Fibroblast of the aortic adventitia (primary cell): Measurements from ENCODE around the gene LAMTOR5. TPM values are rescaled to one million over a fixed set of nuclear protein-coding genes. Genes with fewer than 3 reads are reported as not detected.

Source experiments
- total RNA-seq: library from RNA; depleted of rRNA; stranded (reverse); fragments of >200 nt; gene quantifications from 2 replicates; pipeline ENCODE4 v1.2.3, GENCODE V29; 2012; ENCODE audit warnings: low replicate concordance

Gene LAMTOR5
- total RNA-seq, 1 donor, result 96.5 TPM

Other genes with a start within 250 kb of the LAMTOR5 start
- 4.7 and 6.8 TPM in 2 replicates for gene KCNC4, start 197.4 kb downstream of the LAMTOR5 start, total RNA-seq
- gene RBM15, start 68.3 kb downstream of the LAMTOR5 start, total RNA-seq, result 23.1 and 43.9 TPM in 2 replicates
- gene SLC16A4, start 16.7 kb downstream of the LAMTOR5 start, total RNA-seq, result 36.8 and 71.9 TPM in 2 replicates
- gene PROK1, start 43.5 kb upstream of the LAMTOR5 start, total RNA-seq, result not detected in 2 replicates
- not detected in 2 replicates for gene KCNA10, start 111.5 kb upstream of the LAMTOR5 start, total RNA-seq
- not detected in 2 replicates for gene KCNA2, start 198.7 kb upstream of the LAMTOR5 start, total RNA-seq